MM.1S (cell line): ENCODE results near the gene ECT2.

ENCODE experiments used
- CTCF ChIP-seq: fragments of 300-600 bp; sonication (generic); IDR thresholded peaks from 2 replicates; pipeline ENCODE4 v1.5.1; 2016; ENCODE audit warnings: antibody characterized with exemption, low read length, mixed read lengths
- EZH2 ChIP-seq: fragments of 300-600 bp; sonication (generic); optimal IDR thresholded peaks from 2 replicates; pipeline ENCODE3; 2017; ENCODE audit warnings: low read depth, mild to moderate bottlenecking, antibody characterized with exemption, low read length, mixed read lengths
- EZH2phosphoT487 ChIP-seq: fragments of 300-600 bp; sonication (generic); IDR thresholded peaks from 2 replicates; pipeline ENCODE4 v1.6.1; 2018; ENCODE audit warnings: antibody characterized with exemption, low read length

- TF ChIP-seq EZH2 (no peak), CTCF (no peak), EZH2phosphoT487 (no peak)
Observed at GRCh38 chr3:172787746-172788145, 37.2 kb downstream of the ECT2 start.
